HG03095 (cell line): Measurements from ENCODE around the gene NCKAP5.
"Not testable (repeated sequence)": the region's sequence is repeated elsewhere in the genome, so short reads cannot be mapped to it uniquely, and the experiment has no call there.

Experiments
- ATAC-seq: cut with Tn5 transposase; IDR thresholded peaks from one replicate; pipeline ENCODE4 v1.9.1; 2021; ENCODE audit warnings: moderate library complexity; ENCODE audit not compliant: unreplicated experiment

Gene NCKAP5

GRCh38 chr2:132860220-132860619, 708.0 kb downstream of the NCKAP5 start:
- ATAC-seq, result no peak

DNA sequence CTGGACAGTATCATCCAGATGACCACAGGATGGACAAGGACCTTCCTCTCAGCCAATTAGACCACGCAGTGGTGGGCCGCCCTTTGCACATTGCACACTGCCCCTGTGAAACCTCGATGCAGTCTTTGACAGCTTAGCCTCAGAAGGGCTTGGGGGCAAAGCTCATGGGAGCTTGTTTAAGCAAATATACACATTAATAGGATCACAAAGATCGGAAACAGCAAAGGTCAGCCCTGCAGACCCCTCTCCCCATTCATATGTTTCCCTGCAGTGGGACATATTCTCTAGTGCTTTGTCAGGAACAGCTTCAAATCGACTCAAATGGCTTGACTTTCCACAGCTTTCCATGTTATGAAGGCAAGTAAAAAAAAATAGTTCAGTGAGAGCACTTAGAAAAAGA, 708.7 kb downstream of the NCKAP5 start:
- no peak for ATAC-seq

- ATAC-seq, result no peak
These were observed 710.9 kb downstream of the NCKAP5 start for GRCh38 chr2:132857319-132857718.

DNA sequence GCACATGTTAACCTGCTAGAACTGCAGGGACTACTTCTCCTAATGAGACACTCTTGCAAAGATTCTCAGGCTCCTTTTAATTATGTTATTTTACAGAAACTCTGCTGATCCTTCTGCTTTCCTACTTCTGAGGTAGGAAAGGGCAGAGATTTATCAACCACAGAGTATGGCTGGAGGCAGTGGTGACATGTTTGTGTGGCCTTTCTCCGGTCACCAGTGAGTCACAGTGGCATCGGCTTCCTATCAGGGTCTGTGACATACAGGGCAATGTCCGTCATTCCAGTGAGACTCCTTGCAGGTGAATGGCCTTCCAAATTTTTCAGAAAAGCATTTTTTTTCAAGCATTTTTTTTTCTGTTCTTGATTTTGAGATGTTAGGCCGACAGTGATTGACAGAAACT, 717.6 kb downstream of the NCKAP5 start:
- no peak for ATAC-seq

DNA sequence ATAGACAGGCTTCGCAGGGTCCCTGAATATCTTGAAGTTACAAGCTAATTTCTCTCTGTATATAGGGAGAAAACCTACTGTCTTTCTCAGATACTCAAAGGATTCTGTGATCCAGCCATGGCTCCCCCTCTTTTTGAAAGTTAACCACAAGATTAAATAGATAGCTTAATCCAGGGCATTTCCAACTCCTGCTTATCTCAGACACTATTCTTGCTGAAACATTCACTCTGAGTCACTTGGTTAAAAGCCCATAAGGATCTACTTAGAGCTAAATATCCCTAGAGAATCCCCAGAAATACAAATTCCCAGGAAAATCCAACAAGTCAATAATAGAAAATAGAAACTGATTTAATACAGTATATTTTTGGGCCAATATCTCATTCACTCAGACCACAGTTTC, 719.1 kb downstream of the NCKAP5 start:
- no peak for ATAC-seq

GRCh38 chr2:132845339-132845738, 722.9 kb downstream of the NCKAP5 start:
- no peak for ATAC-seq

DNA sequence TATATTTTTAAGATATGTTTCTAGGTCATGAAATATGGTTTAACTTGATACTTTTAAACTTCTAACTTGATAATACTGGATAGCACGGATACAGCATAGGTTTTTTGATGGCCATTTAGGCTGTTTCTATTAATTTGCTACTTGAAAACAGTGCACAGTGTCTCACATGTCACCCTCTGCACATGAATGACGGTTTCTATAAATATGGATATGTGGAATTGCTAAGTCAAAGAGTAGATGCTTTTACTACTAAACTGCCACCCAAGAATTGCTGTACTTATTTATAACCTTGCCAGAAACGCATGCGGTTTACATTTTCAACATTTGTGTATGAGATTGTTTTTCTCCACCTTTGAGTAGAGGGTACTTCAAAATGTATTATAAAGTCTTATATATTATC, 723.7 kb downstream of the NCKAP5 start:
- no peak for ATAC-seq

GRCh38 chr2:132837769-132838168, 730.5 kb downstream of the NCKAP5 start:
- ATAC-seq, result no peak

GRCh38 chr2:132830321-132830827, 737.9 kb downstream of the NCKAP5 start:
- no peak for ATAC-seq

GRCh38 chr2:132825601-132826000, 742.7 kb downstream of the NCKAP5 start:
- no peak for ATAC-seq

GRCh38 chr2:132824716-132825115, 743.5 kb downstream of the NCKAP5 start:
- no peak for ATAC-seq

- no peak for ATAC-seq
These were observed 752.0 kb downstream of the NCKAP5 start for GRCh38 chr2:132816234-132816633.

DNA sequence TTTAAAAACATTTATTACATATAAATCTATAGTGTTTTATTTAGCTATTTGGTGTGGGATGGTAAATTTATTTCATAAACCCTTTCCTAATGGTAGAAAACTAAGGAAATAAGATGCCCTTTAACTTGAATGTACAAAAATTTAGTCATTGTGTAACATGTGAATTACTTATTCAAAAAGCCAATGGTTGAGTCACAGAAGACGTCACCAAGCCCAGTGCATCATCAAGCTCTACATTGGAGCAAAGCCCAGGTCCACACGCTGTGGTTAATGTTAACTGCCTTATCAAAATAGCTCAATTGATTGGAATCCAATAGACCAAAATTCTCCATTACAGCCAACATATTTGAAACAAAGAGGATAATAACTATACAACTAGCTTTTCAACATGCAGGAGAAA, 752.7 kb downstream of the NCKAP5 start:
- ATAC-seq, result no peak

- no peak for ATAC-seq
These were observed 753.6 kb downstream of the NCKAP5 start for GRCh38 chr2:132814651-132815050.

DNA sequence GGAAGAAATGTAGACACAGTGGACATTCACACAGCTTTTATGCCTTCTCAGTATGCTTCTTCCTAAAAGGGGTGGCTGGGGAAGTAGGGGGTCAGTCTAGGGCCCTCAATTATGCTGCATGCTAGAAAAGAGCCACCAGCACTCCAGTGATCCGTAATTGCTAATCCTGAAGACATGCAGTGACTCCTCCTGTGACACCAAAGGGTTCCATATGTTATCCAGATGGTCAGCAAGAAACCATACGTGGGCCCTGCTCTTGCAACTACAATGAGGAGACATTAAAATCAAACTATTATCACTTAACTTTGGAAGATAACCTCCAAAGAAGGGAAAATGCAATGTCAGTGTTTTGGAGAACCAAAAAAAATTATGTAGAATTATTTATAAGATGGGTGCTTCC, 754.8 kb downstream of the NCKAP5 start:
- no peak for ATAC-seq

DNA sequence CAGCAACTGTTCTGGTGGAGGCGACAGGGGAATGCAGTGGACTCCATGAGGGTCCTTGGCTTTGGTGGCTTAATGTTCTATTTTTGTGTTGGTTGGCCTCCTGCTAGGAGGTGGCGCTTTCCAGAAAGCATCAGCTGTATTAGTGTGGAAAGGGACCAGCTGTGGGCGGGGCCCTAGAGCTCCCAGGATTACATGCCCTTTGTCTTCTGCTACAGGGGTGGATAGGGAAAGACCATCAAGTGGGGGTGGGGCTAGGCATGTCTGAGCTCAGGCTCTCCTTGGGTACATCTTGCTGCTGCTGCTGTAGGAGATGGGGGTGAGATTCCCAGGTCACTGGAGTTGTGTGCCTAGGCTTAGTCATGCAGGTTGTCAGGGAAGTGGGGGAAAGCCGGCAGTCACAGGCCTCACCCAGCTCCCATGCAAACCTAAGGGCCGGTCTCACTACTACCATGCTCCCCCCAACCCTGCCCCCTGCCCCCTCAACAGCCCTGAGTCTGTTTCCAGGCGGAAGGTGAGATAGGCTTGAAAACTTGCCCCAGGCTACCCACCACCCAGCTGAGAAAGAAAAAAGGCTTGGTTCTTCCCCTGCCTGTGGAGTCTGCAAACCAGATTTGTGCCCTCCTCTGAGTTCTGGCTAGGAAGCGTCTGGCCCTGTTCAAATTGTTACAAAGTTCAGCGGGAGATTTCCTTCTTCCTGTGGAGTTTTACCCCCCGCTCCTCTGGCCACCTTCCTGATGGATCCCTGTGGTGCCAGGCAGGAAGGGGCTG, 756.9 kb downstream of the NCKAP5 start:
- no peak for ATAC-seq

GRCh38 chr2:132809962-132810361, 758.3 kb downstream of the NCKAP5 start:
- ATAC-seq, result not testable (repeated sequence)

DNA sequence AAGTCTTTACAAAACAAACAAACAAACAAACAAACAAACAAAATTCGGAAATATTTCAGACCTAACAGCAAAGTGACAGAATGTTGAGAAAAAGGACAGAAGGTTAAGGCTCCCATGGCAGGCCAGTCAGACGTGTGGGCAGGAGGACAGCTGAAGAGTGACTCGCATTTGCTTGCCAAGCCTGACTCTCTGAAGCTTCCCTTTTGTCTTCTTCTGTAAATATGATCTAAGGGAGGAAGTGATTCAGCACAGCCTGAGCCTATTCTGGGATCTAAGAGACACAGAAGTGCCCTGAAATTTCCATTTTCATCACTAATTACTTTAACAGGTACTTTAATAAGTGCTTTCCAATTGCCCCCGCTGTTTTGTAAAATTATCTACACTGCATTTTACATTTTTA, 764.2 kb downstream of the NCKAP5 start:
- ATAC-seq, result no peak

GRCh38 chr2:132798341-132798740, 769.9 kb downstream of the NCKAP5 start:
- ATAC-seq, result no peak

DNA sequence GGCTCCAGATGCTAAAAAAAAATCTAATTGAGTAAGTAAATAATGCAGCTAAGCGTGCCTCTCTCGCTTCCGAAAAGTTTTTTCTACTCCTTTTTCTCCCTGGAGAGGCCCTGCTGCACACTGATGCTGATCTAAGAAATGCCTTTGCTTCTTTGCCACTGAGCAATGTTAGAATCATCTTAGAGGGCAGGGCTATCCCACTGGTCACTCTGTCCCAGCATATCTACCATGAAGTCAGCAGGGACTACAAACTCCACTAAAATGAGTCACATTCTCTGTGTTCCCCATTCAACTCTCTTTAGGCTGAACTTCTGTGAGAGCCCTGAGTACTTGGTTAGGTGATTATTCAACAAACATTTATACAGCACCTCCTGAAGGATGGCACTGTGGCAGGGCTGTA, 770.7 kb downstream of the NCKAP5 start:
- no peak for ATAC-seq

- ATAC-seq, result no peak
These were observed 771.2 kb downstream of the NCKAP5 start for GRCh38 chr2:132797071-132797470.

DNA sequence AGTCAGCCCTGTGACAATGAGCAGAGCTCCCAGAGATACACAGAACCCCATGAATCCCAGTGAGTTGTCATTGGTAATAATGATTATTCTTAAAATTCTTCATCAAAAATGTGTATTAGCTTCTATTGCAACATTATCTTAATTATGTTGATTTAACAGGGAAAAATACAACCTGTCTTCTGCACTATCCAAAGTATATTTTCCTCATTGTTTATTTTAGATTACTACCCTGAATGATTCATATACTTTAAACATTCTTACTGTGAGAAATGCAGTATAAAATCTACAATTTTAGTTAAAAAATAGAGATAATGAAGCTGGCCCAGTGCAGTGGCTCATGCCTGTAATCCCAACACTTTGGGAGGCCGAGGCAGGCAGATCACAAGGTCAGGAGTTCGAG, 773.0 kb downstream of the NCKAP5 start:
- ATAC-seq, result no peak

DNA sequence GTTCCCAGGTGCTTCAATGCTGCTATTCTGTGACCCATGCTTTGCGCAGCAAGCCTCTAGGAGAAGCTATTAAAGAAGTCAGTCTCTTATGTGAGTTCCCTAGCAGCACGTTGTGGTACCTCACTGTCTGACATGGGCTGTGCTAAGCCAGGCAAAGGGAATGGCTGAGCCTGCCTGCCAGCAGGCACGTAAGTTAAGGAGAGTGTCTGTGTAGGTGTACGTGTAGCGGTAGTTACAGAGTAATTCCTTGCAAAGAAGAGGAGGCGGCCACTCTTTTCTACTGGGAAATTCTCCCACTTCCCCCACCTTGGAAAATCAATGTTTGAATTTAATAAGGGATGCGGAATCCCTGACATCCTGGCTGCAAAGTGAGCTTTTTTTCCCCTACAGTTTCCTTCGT, 774.7 kb downstream of the NCKAP5 start:
- no peak for ATAC-seq
